ENCODE data around the gene CDK5RAP2.

DNA sequence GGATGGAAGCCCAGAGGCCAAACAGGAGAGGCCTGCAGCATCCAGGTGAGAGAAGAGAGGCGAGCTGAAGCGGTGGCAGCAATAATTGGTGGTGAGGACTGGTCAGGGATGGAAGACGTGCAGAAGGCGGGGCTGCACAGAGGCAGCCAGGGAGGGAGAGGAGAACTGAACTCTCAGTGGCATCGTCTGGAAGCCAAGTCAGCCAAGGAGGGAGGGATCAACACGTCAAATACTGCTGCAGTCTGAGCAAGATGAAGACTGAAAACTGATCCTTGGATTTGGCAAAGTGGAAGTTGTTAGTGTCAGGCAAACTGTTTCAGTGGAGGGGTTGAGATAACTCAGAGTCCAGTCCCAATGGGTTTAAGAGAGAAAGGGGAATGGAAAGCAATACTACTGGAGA, 145.4 kb downstream of the CDK5RAP2 start:
- TF ChIP-seq, protein P1, sequence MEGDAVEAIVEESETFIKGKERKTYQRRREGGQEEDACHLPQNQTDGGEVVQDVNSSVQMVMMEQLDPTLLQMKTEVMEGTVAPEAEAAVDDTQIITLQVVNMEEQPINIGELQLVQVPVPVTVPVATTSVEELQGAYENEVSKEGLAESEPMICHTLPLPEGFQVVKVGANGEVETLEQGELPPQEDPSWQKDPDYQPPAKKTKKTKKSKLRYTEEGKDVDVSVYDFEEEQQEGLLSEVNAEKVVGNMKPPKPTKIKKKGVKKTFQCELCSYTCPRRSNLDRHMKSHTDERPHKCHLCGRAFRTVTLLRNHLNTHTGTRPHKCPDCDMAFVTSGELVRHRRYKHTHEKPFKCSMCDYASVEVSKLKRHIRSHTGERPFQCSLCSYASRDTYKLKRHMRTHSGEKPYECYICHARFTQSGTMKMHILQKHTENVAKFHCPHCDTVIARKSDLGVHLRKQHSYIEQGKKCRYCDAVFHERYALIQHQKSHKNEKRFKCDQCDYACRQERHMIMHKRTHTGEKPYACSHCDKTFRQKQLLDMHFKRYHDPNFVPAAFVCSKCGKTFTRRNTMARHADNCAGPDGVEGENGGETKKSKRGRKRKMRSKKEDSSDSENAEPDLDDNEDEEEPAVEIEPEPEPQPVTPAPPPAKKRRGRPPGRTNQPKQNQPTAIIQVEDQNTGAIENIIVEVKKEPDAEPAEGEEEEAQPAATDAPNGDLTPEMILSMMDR (IDR thresholded peaks at IDR 0.05) = no peak
- no peak for TF ChIP-seq POLR2A (IDR thresholded peaks at IDR 0.05)
